ENCODE measurements around the gene DPP6. TPM values are rescaled to one million over a fixed set of nuclear protein-coding genes. Genes with fewer than 3 reads are reported as not detected.

DPP6 gene
- total and polyA plus RNA-seq, 8 donors, result 0.29 to 1.2 (median 0.57) TPM

DNA sequence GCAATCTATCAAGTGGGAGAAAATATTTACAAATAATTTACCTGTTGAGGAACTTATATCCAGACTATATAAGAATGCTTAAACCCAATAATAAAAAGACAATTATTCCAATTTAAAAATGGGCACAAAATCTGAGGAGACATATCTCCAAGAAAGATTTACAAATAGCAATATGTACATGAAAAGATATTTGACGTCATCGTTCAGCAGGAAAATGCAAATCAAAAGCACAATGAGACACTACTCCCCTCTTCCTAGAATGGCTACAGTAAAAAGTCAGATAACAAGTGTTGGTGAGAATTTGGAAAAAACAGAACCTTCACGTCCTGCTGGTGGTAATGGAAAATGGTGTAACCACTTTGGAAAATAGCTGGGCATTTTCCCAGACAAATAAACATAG lies 457.0 kb downstream of the DPP6 start:
- Histone ChIP-seq H3K36me3 (no peaks in the 10 kb centered on the region), H3K9me3 (peaks cover 0 to 12% of the 10 kb centered on the region in 2 donors), H3K27me3 (no peaks in the 10 kb centered on the region), H3K4me1 (no peaks in the 10 kb centered on the region), H3K27ac (no peak overlapping the region), H3K4me3 (no peak overlapping the region)
- no peak for ATAC-seq
- no peak for DNase-seq
- intact Hi-C loops (cut with DNase I), result no loop called here
- TF ChIP-seq, protein P1, sequence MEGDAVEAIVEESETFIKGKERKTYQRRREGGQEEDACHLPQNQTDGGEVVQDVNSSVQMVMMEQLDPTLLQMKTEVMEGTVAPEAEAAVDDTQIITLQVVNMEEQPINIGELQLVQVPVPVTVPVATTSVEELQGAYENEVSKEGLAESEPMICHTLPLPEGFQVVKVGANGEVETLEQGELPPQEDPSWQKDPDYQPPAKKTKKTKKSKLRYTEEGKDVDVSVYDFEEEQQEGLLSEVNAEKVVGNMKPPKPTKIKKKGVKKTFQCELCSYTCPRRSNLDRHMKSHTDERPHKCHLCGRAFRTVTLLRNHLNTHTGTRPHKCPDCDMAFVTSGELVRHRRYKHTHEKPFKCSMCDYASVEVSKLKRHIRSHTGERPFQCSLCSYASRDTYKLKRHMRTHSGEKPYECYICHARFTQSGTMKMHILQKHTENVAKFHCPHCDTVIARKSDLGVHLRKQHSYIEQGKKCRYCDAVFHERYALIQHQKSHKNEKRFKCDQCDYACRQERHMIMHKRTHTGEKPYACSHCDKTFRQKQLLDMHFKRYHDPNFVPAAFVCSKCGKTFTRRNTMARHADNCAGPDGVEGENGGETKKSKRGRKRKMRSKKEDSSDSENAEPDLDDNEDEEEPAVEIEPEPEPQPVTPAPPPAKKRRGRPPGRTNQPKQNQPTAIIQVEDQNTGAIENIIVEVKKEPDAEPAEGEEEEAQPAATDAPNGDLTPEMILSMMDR (IDR thresholded peaks at IDR 0.05), result no peak

DNA sequence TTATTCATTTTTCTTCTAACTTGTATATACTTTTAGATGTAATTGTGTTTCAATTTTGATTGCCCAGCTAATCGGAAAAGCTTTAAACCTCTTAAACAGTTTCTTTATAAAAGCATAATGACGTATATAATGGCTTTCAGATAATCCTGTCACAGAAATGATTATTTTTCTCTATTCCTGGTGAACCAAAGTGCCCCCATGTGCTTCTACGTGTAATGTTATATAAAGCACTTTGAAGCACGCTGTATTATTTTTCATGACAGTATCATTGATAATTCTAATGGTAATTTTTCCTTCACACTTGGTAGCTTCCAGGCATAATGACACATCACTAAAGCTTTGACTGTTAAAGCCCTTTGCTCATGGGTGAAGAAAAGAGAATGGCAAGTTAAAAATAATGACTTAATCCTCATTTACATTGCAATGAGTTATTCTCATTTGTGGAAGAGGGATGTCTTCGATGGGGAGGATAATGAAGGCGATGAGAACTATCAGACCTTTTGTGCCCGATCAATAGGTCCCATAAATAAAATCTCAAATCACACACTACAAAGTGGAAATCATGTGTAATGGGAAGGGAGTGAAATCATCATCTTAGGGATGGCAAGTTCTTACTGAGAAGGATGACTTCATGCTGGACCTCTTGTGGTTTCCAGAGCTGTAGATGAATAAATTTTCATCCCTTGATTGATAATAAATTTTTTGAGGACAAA lies 460.1 kb downstream of the DPP6 start:
- Histone ChIP-seq H3K9me3 (peaks cover 0 to 12% of the 10 kb centered on the region in 2 donors), H3K4me1 (no peaks in the 10 kb centered on the region), H3K4me3 (no peak overlapping the region), H3K27ac (no peak overlapping the region), H3K27me3 (no peaks in the 10 kb centered on the region), H3K36me3 (no peaks in the 10 kb centered on the region)
- TF ChIP-seq, protein P1 (IDR thresholded peaks at IDR 0.05), result no peak
- intact Hi-C loops (cut with DNase I), result no loop called here
- ATAC-seq (no peak), DNase-seq (no peak)

DNA sequence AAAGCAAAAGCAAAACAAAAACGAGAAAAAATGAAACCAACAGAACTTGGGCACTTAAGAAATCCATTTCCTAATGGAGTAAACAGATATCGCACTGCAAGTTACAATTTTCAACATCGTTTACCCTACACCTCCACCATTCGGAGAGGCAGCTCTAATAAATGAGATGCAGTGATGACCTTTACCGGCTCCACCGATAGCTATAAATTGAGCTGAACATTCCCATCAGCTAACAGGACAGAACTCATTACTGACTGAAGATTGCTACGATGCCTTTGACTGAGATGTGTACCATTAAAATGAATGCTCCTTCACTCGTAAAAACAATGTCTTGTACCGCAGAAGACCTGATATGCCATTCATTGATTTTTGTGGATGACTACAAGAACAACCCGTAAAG lies 465.6 kb downstream of the DPP6 start:
- no peaks in the 10 kb centered on the region for H3K27me3 ChIP-seq
- no peak for DNase-seq
- no peak overlapping the region for H3K27ac ChIP-seq
- H3K9me3 ChIP-seq, result peaks cover 0 to 6% of the 10 kb centered on the region in 2 donors
- TF ChIP-seq, protein P1 (IDR thresholded peaks at IDR 0.05), result no peak
- H3K4me3 ChIP-seq, result no peak overlapping the region
- H3K4me1 ChIP-seq, result no peaks in the 10 kb centered on the region
- no peak for ATAC-seq
- intact Hi-C loops (cut with DNase I), result no loop called here
- no peaks in the 10 kb centered on the region for H3K36me3 ChIP-seq

DNA sequence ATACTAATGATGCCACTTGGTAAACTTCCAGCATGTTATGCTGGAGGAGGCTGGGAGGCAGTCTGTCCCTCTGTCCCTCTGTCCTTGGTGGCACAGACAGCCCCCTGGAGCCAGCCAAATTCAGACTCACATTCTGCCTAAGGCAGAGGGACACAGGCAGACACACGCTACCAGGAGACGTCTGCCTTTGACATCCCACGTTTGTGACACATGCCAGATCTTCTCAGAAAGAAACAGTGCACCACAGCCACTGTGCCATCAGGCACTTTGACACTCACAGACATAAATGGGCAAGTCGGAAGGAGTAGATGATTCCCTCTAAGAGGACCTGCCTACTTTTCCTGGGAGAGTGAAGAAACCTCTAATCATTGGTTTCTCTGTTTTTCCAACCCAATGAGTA lies 467.0 kb downstream of the DPP6 start:
- TF ChIP-seq, protein P1 (IDR thresholded peaks at IDR 0.05), result no peak
- intact Hi-C loops (cut with DNase I), result no loop called here
- DNase-seq (no peak), ATAC-seq (no peak)
- H3K36me3 ChIP-seq, result no peaks in the 10 kb centered on the region
- no peaks in the 10 kb centered on the region for H3K4me1 ChIP-seq
- no peaks in the 10 kb centered on the region for H3K27me3 ChIP-seq
- no peak overlapping the region for H3K4me3 ChIP-seq
- H3K27ac ChIP-seq, result no peak overlapping the region
- H3K9me3 ChIP-seq, result peaks cover 0 to 3% of the 10 kb centered on the region in 2 donors

DNA sequence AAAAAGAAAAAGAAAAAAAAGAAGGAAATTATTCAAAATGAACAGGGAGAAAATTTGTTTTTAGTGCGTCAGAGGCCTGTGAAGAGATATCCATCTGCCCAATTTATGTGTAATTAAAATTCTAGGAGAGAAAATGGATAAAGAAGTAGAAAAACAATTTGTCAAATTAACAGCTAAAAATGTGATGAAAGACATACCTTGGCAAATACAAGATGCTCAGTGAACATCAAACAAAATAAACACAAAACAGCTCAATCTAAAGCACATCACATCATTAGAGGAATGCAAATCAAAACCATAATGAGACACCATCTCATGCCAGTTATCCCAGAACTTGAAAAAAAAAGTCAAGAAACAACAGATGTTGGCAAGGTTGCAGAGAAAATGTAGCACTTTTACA lies 477.9 kb downstream of the DPP6 start:
- H3K4me3 ChIP-seq, result no peak overlapping the region
- DNase-seq, result no peak
- intact Hi-C loops (cut with DNase I), result no loop called here
- no peaks in the 10 kb centered on the region for H3K27me3 ChIP-seq
- H3K36me3 ChIP-seq, result no peaks in the 10 kb centered on the region
- ATAC-seq, result no peak
- H3K27ac ChIP-seq, result no peak overlapping the region
- TF ChIP-seq, protein P1 (IDR thresholded peaks at IDR 0.05), result no peak
- H3K4me1 ChIP-seq, result no peaks in the 10 kb centered on the region
- H3K9me3 ChIP-seq, result peaks cover 0 to 16% of the 10 kb centered on the region in 2 donors

Data from left lung (tissue), 10 donors.